Naive B cell (primary cell): ENCODE measurements around the gene ZNF841. TPM values are rescaled to one million over a fixed set of nuclear protein-coding genes. Genes with fewer than 3 reads are reported as not detected.

Source experiments
- polyA plus RNA-seq, 6 donors: library from polyadenylated mRNA; unstranded; fragments of 300-500 nt; fragmentation: Illumina TruSeq; gene quantifications; one replicate each; pipeline ENCODE4 v1.2.3, GENCODE V29; 2021; ENCODE audit warnings: low read depth in 6 of 6

The ZNF841 gene
- polyA plus RNA-seq, 6 donors from 2014 or later: 2.9 to 8.2 (median 4.2) TPM

Other genes with a start within 250 kb of the ZNF841 start
- gene ZNF577, start 207.8 kb downstream of the ZNF841 start, polyA plus RNA-seq: 10 to 100 TPM in 1 of 6 donors, 1 to 10 TPM in 5; 3.8 to 11.0 (median 5.6) TPM
- gene ZNF649, start 190.7 kb downstream of the ZNF841 start, polyA plus RNA-seq: 10 to 100 TPM in 5 of 6 donors, 1 to 10 TPM in 1; 8.3 to 17.7 (median 13.0) TPM
- 1 to 10 TPM; 2.1 to 8.4 (median 6.1) TPM for gene ZNF613, start 168.3 kb downstream of the ZNF841 start, polyA plus RNA-seq
- gene ZNF350, start 108.9 kb downstream of the ZNF841 start, polyA plus RNA-seq: 10 to 100 TPM; 24.0 to 42.2 (median 33.3) TPM
- 10 to 100 TPM in 2 of 6 donors, 1 to 10 TPM in 4; 6.9 to 14.9 (median 8.4) TPM for gene ZNF615, start 87.6 kb downstream of the ZNF841 start, polyA plus RNA-seq
- 10 to 100 TPM in 3 of 6 donors, 1 to 10 TPM in 3; 7.1 to 17.2 (median 9.5) TPM for gene ZNF614, start 67.4 kb downstream of the ZNF841 start, polyA plus RNA-seq
- gene ZNF432, start 46.9 kb downstream of the ZNF841 start, polyA plus RNA-seq: 1 to 10 TPM; 1.1 to 9.3 (median 5.9) TPM
- 1 to 10 TPM; 2.2 to 7.1 (median 4.9) TPM for gene ZNF616, start 44.2 kb upstream of the ZNF841 start, polyA plus RNA-seq
- gene ZNF836, start 75.9 kb upstream of the ZNF841 start, polyA plus RNA-seq: 10 to 100 TPM in 4 of 6 donors, 1 to 10 TPM in 2; 8.2 to 21.1 (median 12.0) TPM
- 100 to 1,000 TPM; 179 to 222 (median 202) TPM for gene PPP2R1A, start 94.3 kb upstream of the ZNF841 start, polyA plus RNA-seq
- gene ZNF766, start 173.8 kb upstream of the ZNF841 start, polyA plus RNA-seq: 10 to 100 TPM; 27.8 to 62.4 (median 56.8) TPM
- 10 to 100 TPM; 10.1 to 42.2 (median 29.7) TPM for gene ZNF480, start 201.4 kb upstream of the ZNF841 start, polyA plus RNA-seq
- 10 to 100 TPM in 1 of 6 donors, 1 to 10 TPM in 5; 1.4 to 10.7 (median 3.3) TPM for gene ZNF610, start 240.5 kb upstream of the ZNF841 start, polyA plus RNA-seq